K562 (cell line): Measurements from ENCODE around the gene NUDT9. TPM values are rescaled to one million over a fixed set of nuclear protein-coding genes. Genes with fewer than 3 reads are reported as not detected.

Experiments used
- CBX3 ChIP-seq, 2 experiments: IDR thresholded peaks; 1 replicate in 1 of 2; 2 replicates in 1 of 2; pipeline ENCODE4 v1.6.1; 2012; ENCODE audit warnings: inconsistent platforms in 2 of 2, low read length in 2 of 2, borderline replicate concordance in 1 of 2, control low read depth in 1 of 2
- CBX5 ChIP-seq: IDR thresholded peaks from 2 replicates; pipeline ENCODE4 v1.6.1; 2014; ENCODE audit warnings: low read depth, borderline replicate concordance
- CREB1 ChIP-seq, 2 experiments: sonication (generic) in 1 of 2; formaldehyde crosslinking in 1 of 2; IDR thresholded peaks; 2 replicates each; pipeline versions ENCODE4 v1.6.1 to v1.8.0; 2012 to 2022; ENCODE audit warnings: inconsistent platforms in 1 of 2, mild to moderate bottlenecking in 1 of 2, missing genetic modification reagents in 1 of 2, moderate library complexity in 1 of 2
- CXXC5 ChIP-seq: fragments of 250-450 bp; sonication (Bioruptor Pico); IDR thresholded peaks from 2 replicates; pipeline ENCODE4 v1.8.0; 2022; ENCODE audit warnings: inconsistent platforms, mild to moderate bottlenecking, moderate library complexity
- MYC ChIP-seq, 2 experiments: fragments of 250-450 bp in 1 of 2; sonication (Bioruptor Pico) in 1 of 2; IDR thresholded peaks; 2 replicates each; pipeline versions ENCODE4 v1.5.1 to v1.6.1; 2012 to 2021; ENCODE audit warnings: low read depth in 2 of 2, borderline replicate concordance in 1 of 2, improper control_type of control experiment in 1 of 2, low read length in 1 of 2, mild to moderate bottlenecking in 1 of 2, moderate library complexity in 1 of 2
- NFE2 ChIP-seq: IDR thresholded peaks from 2 replicates; pipeline ENCODE4 v1.6.1; 2014; ENCODE audit warnings: antibody characterized with exemption, low read depth
- NFRKB ChIP-seq: fragments of 450-650 bp; IDR thresholded peaks from 2 replicates; pipeline ENCODE4 v1.6.1; 2016; ENCODE audit warnings: low read depth
- ZFX ChIP-seq: sonication (generic); formaldehyde crosslinking; IDR thresholded peaks from 2 replicates; pipeline ENCODE4 v1.8.0; 2022; ENCODE audit warnings: mild to moderate bottlenecking, missing genetic modification reagents, moderate library complexity
- polyA plus RNA-seq, 8 experiments: library from polyadenylated mRNA; depleted of rRNA in 4 of 8; stranded (reverse) in 5 of 8; unstranded in 3 of 8; fragments of >200 nt; fragmentation: Nextera tagmentation in 2 of 8; fragmentation: Illumina TruSeq in 1 of 8; extraction: Ambion mirVana in 2 of 8; extraction: Trizol in 1 of 8; gene quantifications; 2 replicates each; pipeline versions ENCODE4 v1.2.1 to v1.2.3, GENCODE V29; 2011 to 2014; ENCODE audit warnings: inconsistent platforms in 1 of 8, missing spikeins in 1 of 8
- total RNA-seq, 7 experiments: library from RNA; depleted of rRNA in 6 of 7; stranded (reverse); fragments of >200 nt in 6 of 7; fragmentation: Illumina TruSeq in 2 of 7; extraction: Trizol in 2 of 7; gene quantifications; 2 replicates each; pipeline versions ENCODE4 v1.2.1 to v1.2.3, GENCODE V29; 2011 to 2021; ENCODE audit warnings: low replicate concordance in 1 of 7
- TF ChIP-seq, protein P1 (sequence below): conservative IDR thresholded peaks from 2 replicates; pipeline ENCODE4 v1.6.1; 2011; ENCODE audit warnings: low read depth, mild to moderate bottlenecking, low read length; ENCODE audit not compliant: control insufficient read depth
- TF ChIP-seq, protein P2 (sequence below), 2 experiments: IDR thresholded peaks; 2 replicates each; pipeline ENCODE4 v1.6.1; 2012; ENCODE audit warnings: improper control_type of control experiment in 2 of 2, low read depth in 2 of 2, low read length in 2 of 2, borderline replicate concordance in 1 of 2
- TF ChIP-seq, protein P3 (sequence below): fragments of 200-800 bp; sonication (Bioruptor generic); IDR thresholded peaks from 2 replicates; pipeline ENCODE4 v1.6.1; 2017; ENCODE audit warnings: missing genetic modification characterization, missing compliant biosample characterization
- TF ChIP-seq, protein P4 (sequence below): fragments of 200-800 bp; sonication (Bioruptor generic); IDR thresholded peaks from 2 replicates; pipeline ENCODE4 v1.6.1; 2016; ENCODE audit warnings: missing genetic modification characterization, missing compliant biosample characterization

Gene NUDT9
- total and polyA plus RNA-seq, 9 of the 15 experiments (the other 6 are each of a cell fraction or from before 2014, with no cell fraction given): 8.5 to 20.8 (median 18.0) TPM

GRCh38 chr4:87422104-87423052 is at the start of gene NUDT9 (continued):
- TF ChIP-seq, protein P1, sequence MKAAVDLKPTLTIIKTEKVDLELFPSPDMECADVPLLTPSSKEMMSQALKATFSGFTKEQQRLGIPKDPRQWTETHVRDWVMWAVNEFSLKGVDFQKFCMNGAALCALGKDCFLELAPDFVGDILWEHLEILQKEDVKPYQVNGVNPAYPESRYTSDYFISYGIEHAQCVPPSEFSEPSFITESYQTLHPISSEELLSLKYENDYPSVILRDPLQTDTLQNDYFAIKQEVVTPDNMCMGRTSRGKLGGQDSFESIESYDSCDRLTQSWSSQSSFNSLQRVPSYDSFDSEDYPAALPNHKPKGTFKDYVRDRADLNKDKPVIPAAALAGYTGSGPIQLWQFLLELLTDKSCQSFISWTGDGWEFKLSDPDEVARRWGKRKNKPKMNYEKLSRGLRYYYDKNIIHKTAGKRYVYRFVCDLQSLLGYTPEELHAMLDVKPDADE: peak; percentile 60; the same call in 1 of the 2 replicates
- peak; percentile 63 for TF ChIP-seq CREB1 (IDR thresholded peaks at IDR 0.05)
- peak; percentile 31 for TF ChIP-seq CREB1 (CRISPR knock-in tag; IDR thresholded peaks at IDR 0.05)
- TF ChIP-seq NFRKB: 0 out of 2 replicates have a peak, but pooled peaks have one; percentile 62
- TF ChIP-seq CBX5: 0 out of 2 replicates have a peak, but pooled peaks have one; percentile 22
- peak; percentile 84 for TF ChIP-seq ZFX (CRISPR knock-in tag)
- TF ChIP-seq, protein P2, sequence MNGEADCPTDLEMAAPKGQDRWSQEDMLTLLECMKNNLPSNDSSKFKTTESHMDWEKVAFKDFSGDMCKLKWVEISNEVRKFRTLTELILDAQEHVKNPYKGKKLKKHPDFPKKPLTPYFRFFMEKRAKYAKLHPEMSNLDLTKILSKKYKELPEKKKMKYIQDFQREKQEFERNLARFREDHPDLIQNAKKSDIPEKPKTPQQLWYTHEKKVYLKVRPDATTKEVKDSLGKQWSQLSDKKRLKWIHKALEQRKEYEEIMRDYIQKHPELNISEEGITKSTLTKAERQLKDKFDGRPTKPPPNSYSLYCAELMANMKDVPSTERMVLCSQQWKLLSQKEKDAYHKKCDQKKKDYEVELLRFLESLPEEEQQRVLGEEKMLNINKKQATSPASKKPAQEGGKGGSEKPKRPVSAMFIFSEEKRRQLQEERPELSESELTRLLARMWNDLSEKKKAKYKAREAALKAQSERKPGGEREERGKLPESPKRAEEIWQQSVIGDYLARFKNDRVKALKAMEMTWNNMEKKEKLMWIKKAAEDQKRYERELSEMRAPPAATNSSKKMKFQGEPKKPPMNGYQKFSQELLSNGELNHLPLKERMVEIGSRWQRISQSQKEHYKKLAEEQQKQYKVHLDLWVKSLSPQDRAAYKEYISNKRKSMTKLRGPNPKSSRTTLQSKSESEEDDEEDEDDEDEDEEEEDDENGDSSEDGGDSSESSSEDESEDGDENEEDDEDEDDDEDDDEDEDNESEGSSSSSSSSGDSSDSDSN (IDR thresholded peaks at IDR 0.05; ENCODE audit: borderline replicate concordance in 1 of 2, low read depth in 2 of 2, low read length in 2 of 2): peak; percentile 34 to 43; a peak in 3 of 4 replicates
- TF ChIP-seq, protein P3, sequence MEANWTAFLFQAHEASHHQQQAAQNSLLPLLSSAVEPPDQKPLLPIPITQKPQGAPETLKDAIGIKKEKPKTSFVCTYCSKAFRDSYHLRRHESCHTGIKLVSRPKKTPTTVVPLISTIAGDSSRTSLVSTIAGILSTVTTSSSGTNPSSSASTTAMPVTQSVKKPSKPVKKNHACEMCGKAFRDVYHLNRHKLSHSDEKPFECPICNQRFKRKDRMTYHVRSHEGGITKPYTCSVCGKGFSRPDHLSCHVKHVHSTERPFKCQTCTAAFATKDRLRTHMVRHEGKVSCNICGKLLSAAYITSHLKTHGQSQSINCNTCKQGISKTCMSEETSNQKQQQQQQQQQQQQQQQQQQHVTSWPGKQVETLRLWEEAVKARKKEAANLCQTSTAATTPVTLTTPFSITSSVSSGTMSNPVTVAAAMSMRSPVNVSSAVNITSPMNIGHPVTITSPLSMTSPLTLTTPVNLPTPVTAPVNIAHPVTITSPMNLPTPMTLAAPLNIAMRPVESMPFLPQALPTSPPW (CRISPR knock-in tag): peak; percentile 46; the same call in 1 of the 2 replicates
- peak; percentile 95 for TF ChIP-seq CXXC5 (CRISPR knock-in tag)
- peak in 1 of 2 experiments; percentile 52; a peak in 1 of 3 replicates for TF ChIP-seq CBX3 (IDR thresholded peaks at IDR 0.05; ENCODE audit: borderline replicate concordance in 1 of 2, low read length in 2 of 2)
- TF ChIP-seq, protein P4, sequence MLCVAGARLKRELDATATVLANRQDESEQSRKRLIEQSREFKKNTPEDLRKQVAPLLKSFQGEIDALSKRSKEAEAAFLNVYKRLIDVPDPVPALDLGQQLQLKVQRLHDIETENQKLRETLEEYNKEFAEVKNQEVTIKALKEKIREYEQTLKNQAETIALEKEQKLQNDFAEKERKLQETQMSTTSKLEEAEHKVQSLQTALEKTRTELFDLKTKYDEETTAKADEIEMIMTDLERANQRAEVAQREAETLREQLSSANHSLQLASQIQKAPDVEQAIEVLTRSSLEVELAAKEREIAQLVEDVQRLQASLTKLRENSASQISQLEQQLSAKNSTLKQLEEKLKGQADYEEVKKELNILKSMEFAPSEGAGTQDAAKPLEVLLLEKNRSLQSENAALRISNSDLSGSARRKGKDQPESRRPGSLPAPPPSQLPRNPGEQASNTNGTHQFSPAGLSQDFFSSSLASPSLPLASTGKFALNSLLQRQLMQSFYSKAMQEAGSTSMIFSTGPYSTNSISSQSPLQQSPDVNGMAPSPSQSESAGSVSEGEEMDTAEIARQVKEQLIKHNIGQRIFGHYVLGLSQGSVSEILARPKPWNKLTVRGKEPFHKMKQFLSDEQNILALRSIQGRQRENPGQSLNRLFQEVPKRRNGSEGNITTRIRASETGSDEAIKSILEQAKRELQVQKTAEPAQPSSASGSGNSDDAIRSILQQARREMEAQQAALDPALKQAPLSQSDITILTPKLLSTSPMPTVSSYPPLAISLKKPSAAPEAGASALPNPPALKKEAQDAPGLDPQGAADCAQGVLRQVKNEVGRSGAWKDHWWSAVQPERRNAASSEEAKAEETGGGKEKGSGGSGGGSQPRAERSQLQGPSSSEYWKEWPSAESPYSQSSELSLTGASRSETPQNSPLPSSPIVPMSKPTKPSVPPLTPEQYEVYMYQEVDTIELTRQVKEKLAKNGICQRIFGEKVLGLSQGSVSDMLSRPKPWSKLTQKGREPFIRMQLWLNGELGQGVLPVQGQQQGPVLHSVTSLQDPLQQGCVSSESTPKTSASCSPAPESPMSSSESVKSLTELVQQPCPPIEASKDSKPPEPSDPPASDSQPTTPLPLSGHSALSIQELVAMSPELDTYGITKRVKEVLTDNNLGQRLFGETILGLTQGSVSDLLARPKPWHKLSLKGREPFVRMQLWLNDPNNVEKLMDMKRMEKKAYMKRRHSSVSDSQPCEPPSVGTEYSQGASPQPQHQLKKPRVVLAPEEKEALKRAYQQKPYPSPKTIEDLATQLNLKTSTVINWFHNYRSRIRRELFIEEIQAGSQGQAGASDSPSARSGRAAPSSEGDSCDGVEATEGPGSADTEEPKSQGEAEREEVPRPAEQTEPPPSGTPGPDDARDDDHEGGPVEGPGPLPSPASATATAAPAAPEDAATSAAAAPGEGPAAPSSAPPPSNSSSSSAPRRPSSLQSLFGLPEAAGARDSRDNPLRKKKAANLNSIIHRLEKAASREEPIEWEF: peak; percentile 43; the same call in 1 of the 2 replicates
- TF ChIP-seq MYC (IDR thresholded peaks at IDR 0.05; ENCODE audit: low read depth, low read length): peak; percentile 83
- TF ChIP-seq MYC (CRISPR knock-in tag; IDR thresholded peaks at IDR 0.05; ENCODE audit: borderline replicate concordance, low read depth): no peak
- TF ChIP-seq NFE2: 0 out of 2 replicates have a peak, but pooled peaks have one; percentile 2
